ENCODE results near the gene GREB1L. TPM values are rescaled to one million over a fixed set of nuclear protein-coding genes. Genes with fewer than 3 reads are reported as not detected.

GREB1L gene
- total and polyA plus RNA-seq, 2 donors: 0.09 to 0.50 TPM

- H3K27me3 ChIP-seq (ENCODE audit: control insufficient read depth in 2 of 2, insufficient read depth in 1 of 2, low read length in 1 of 2): no peaks in the 10 kb centered on the region
- no peaks in the 10 kb centered on the region for H3K9me3 ChIP-seq (ENCODE audit: control insufficient read depth in 2 of 2, insufficient read depth in 1 of 2, low read length in 1 of 2)
- peaks cover 0 to 2% of the 10 kb centered on the region in 2 donors for H3K36me3 ChIP-seq (ENCODE audit: control insufficient read depth in 2 of 2, insufficient read depth in 2 of 2, low read length in 1 of 2)
- H3K27ac ChIP-seq (ENCODE audit: low read depth in 1 of 2, low read length in 1 of 2): no peak overlapping the region
- no peak for DNase-seq (ENCODE audit: low read depth in 6 of 9, low spot score in 9 of 9)
- H3K4me3 ChIP-seq (ENCODE audit: low read length in 2 of 2): no peak overlapping the region
- no peaks in the 10 kb centered on the region for H3K4me1 ChIP-seq (ENCODE audit: control insufficient read depth in 2 of 2, insufficient read depth in 2 of 2, low read length in 2 of 2)
- WGBS: 98% methylated on average over 13 of the region's 13 CpGs
Measured at GRCh38 chr18:21507913-21508701, 266.1 kb downstream of the GREB1L start.

- no peaks in the 10 kb centered on the region for H3K4me1 ChIP-seq (ENCODE audit: control insufficient read depth in 2 of 2, insufficient read depth in 2 of 2, low read length in 2 of 2)
- H3K27ac ChIP-seq (ENCODE audit: low read depth in 1 of 2, low read length in 1 of 2): no peak overlapping the region
- no peaks in the 10 kb centered on the region for H3K27me3 ChIP-seq (ENCODE audit: control insufficient read depth in 2 of 2, insufficient read depth in 1 of 2, low read length in 1 of 2)
- H3K36me3 ChIP-seq (ENCODE audit: control insufficient read depth in 2 of 2, insufficient read depth in 2 of 2, low read length in 1 of 2): peaks cover 0 to 5% of the 10 kb centered on the region in 2 donors
- no peak overlapping the region for H3K4me3 ChIP-seq (ENCODE audit: low read length in 2 of 2)
- 91% methylated on average over 5 of the region's 5 CpGs for WGBS
- no peaks in the 10 kb centered on the region for H3K9me3 ChIP-seq (ENCODE audit: control insufficient read depth in 2 of 2, insufficient read depth in 1 of 2, low read length in 1 of 2)
- DNase-seq (ENCODE audit: low read depth in 6 of 9, low spot score in 9 of 9): no peak
Measured at GRCh38 chr18:21509062-21509461, 267.0 kb downstream of the GREB1L start.

GRCh38 chr18:21513292-21513691 lies 271.3 kb downstream of the GREB1L start:
- Histone ChIP-seq H3K9me3 (ENCODE audit: control insufficient read depth in 2 of 2, insufficient read depth in 1 of 2, low read length in 1 of 2) (no peaks in the 10 kb centered on the region), H3K36me3 (ENCODE audit: control insufficient read depth in 2 of 2, insufficient read depth in 2 of 2, low read length in 1 of 2) (peaks cover 0 to 5% of the 10 kb centered on the region in 2 donors), H3K27me3 (ENCODE audit: control insufficient read depth in 2 of 2, insufficient read depth in 1 of 2, low read length in 1 of 2) (no peaks in the 10 kb centered on the region), H3K4me3 (ENCODE audit: low read length in 2 of 2) (no peak overlapping the region), H3K4me1 (ENCODE audit: control insufficient read depth in 2 of 2, insufficient read depth in 2 of 2, low read length in 2 of 2) (no peaks in the 10 kb centered on the region), H3K27ac (ENCODE audit: low read depth in 1 of 2, low read length in 1 of 2) (no peak overlapping the region)
- 97% methylated on average over 2 of the region's 2 CpGs for WGBS
- no peak for DNase-seq (ENCODE audit: low read depth in 6 of 9, low spot score in 9 of 9)

- no peak for DNase-seq (ENCODE audit: low read depth in 6 of 9, low spot score in 9 of 9)
- Histone ChIP-seq H3K4me3 (ENCODE audit: low read length in 2 of 2) (no peak overlapping the region), H3K4me1 (ENCODE audit: control insufficient read depth in 2 of 2, insufficient read depth in 2 of 2, low read length in 2 of 2) (no peaks in the 10 kb centered on the region), H3K27me3 (ENCODE audit: control insufficient read depth in 2 of 2, insufficient read depth in 1 of 2, low read length in 1 of 2) (no peaks in the 10 kb centered on the region), H3K36me3 (ENCODE audit: control insufficient read depth in 2 of 2, insufficient read depth in 2 of 2, low read length in 1 of 2) (peaks cover 0 to 5% of the 10 kb centered on the region in 2 donors), H3K9me3 (ENCODE audit: control insufficient read depth in 2 of 2, insufficient read depth in 1 of 2, low read length in 1 of 2) (no peaks in the 10 kb centered on the region), H3K27ac (ENCODE audit: low read depth in 1 of 2, low read length in 1 of 2) (no peak overlapping the region)
- 98% methylated on average over 5 of the region's 5 CpGs for WGBS
Measured at GRCh38 chr18:21513741-21514140, 271.7 kb downstream of the GREB1L start.

- WGBS: 94% methylated on average over 6 of the region's 6 CpGs
- no peak for DNase-seq (ENCODE audit: low read depth in 6 of 9, low spot score in 9 of 9)
- H3K27ac ChIP-seq (ENCODE audit: low read depth in 1 of 2, low read length in 1 of 2): no peak overlapping the region
- H3K9me3 ChIP-seq (ENCODE audit: control insufficient read depth in 2 of 2, insufficient read depth in 1 of 2, low read length in 1 of 2): no peaks in the 10 kb centered on the region
- H3K4me1 ChIP-seq (ENCODE audit: control insufficient read depth in 2 of 2, insufficient read depth in 2 of 2, low read length in 2 of 2): no peaks in the 10 kb centered on the region
- H3K4me3 ChIP-seq (ENCODE audit: low read length in 2 of 2): no peak overlapping the region
- H3K27me3 ChIP-seq (ENCODE audit: control insufficient read depth in 2 of 2, insufficient read depth in 1 of 2, low read length in 1 of 2): no peaks in the 10 kb centered on the region
- H3K36me3 ChIP-seq (ENCODE audit: control insufficient read depth in 2 of 2, insufficient read depth in 2 of 2, low read length in 1 of 2): peaks cover 9 to 10% of the 10 kb centered on the region in 2 donors
Measured at GRCh38 chr18:21522530-21522929, 280.5 kb downstream of the GREB1L start.

GRCh38 chr18:21525916-21526315 lies 283.9 kb downstream of the GREB1L start:
- H3K27ac ChIP-seq (ENCODE audit: low read depth in 1 of 2, low read length in 1 of 2): no peak overlapping the region
- WGBS: 96% methylated on average over 2 of the region's 2 CpGs
- no peaks in the 10 kb centered on the region for H3K4me1 ChIP-seq (ENCODE audit: control insufficient read depth in 2 of 2, insufficient read depth in 2 of 2, low read length in 2 of 2)
- DNase-seq (ENCODE audit: low read depth in 6 of 9, low spot score in 9 of 9): no peak
- H3K27me3 ChIP-seq (ENCODE audit: control insufficient read depth in 2 of 2, insufficient read depth in 1 of 2, low read length in 1 of 2): no peaks in the 10 kb centered on the region
- H3K36me3 ChIP-seq (ENCODE audit: control insufficient read depth in 2 of 2, insufficient read depth in 2 of 2, low read length in 1 of 2): peaks cover 9 to 21% of the 10 kb centered on the region in 2 donors
- H3K9me3 ChIP-seq (ENCODE audit: control insufficient read depth in 2 of 2, insufficient read depth in 1 of 2, low read length in 1 of 2): no peaks in the 10 kb centered on the region
- no peak overlapping the region for H3K4me3 ChIP-seq (ENCODE audit: low read length in 2 of 2)

GRCh38 chr18:21526463-21526862 lies 284.4 kb downstream of the GREB1L start:
- Histone ChIP-seq H3K36me3 (ENCODE audit: control insufficient read depth in 2 of 2, insufficient read depth in 2 of 2, low read length in 1 of 2) (peaks cover 14 to 25% of the 10 kb centered on the region in 2 donors), H3K27me3 (ENCODE audit: control insufficient read depth in 2 of 2, insufficient read depth in 1 of 2, low read length in 1 of 2) (no peaks in the 10 kb centered on the region), H3K4me1 (ENCODE audit: control insufficient read depth in 2 of 2, insufficient read depth in 2 of 2, low read length in 2 of 2) (no peaks in the 10 kb centered on the region), H3K27ac (ENCODE audit: low read depth in 1 of 2, low read length in 1 of 2) (no peak overlapping the region), H3K4me3 (ENCODE audit: low read length in 2 of 2) (no peak overlapping the region), H3K9me3 (ENCODE audit: control insufficient read depth in 2 of 2, insufficient read depth in 1 of 2, low read length in 1 of 2) (no peaks in the 10 kb centered on the region)
- no peak for DNase-seq (ENCODE audit: low read depth in 6 of 9, low spot score in 9 of 9)
- 95% methylated on average over 2 of the region's 2 CpGs for WGBS

GRCh38 chr18:21534327-21534726 lies 292.3 kb downstream of the GREB1L start:
- H3K4me1 ChIP-seq (ENCODE audit: control insufficient read depth in 2 of 2, insufficient read depth in 2 of 2, low read length in 2 of 2): no peaks in the 10 kb centered on the region
- DNase-seq (ENCODE audit: low read depth in 6 of 9, low spot score in 9 of 9): no peak
- WGBS: 100% methylated on average over 1 of the region's 1 CpG
- peaks cover 19 to 27% of the 10 kb centered on the region in 2 donors for H3K36me3 ChIP-seq (ENCODE audit: control insufficient read depth in 2 of 2, insufficient read depth in 2 of 2, low read length in 1 of 2)
- no peaks in the 10 kb centered on the region for H3K9me3 ChIP-seq (ENCODE audit: control insufficient read depth in 2 of 2, insufficient read depth in 1 of 2, low read length in 1 of 2)
- H3K27me3 ChIP-seq (ENCODE audit: control insufficient read depth in 2 of 2, insufficient read depth in 1 of 2, low read length in 1 of 2): no peaks in the 10 kb centered on the region
- no peak overlapping the region for H3K4me3 ChIP-seq (ENCODE audit: low read length in 2 of 2)
- no peak overlapping the region for H3K27ac ChIP-seq (ENCODE audit: low read depth in 1 of 2, low read length in 1 of 2)

GRCh38 chr18:21538230-21538629 lies 296.2 kb downstream of the GREB1L start:
- H3K36me3 ChIP-seq (ENCODE audit: control insufficient read depth in 2 of 2, insufficient read depth in 2 of 2, low read length in 1 of 2): peaks cover 8 to 13% of the 10 kb centered on the region in 2 donors
- 98% methylated on average over 3 of the region's 3 CpGs for WGBS

More at GRCh38 chr18:21538230-21538629, 296.2 kb downstream of the GREB1L start:
- no peak overlapping the region for H3K4me3 ChIP-seq (ENCODE audit: low read length in 2 of 2)
- no peak overlapping the region for H3K27ac ChIP-seq (ENCODE audit: low read depth in 1 of 2, low read length in 1 of 2)
- no peaks in the 10 kb centered on the region for H3K9me3 ChIP-seq (ENCODE audit: control insufficient read depth in 2 of 2, insufficient read depth in 1 of 2, low read length in 1 of 2)
- H3K4me1 ChIP-seq (ENCODE audit: control insufficient read depth in 2 of 2, insufficient read depth in 2 of 2, low read length in 2 of 2): no peaks in the 10 kb centered on the region
- no peaks in the 10 kb centered on the region for H3K27me3 ChIP-seq (ENCODE audit: control insufficient read depth in 2 of 2, insufficient read depth in 1 of 2, low read length in 1 of 2)
- DNase-seq (ENCODE audit: low read depth in 6 of 9, low spot score in 9 of 9): no peak

Measured in thymus (tissue), 11 donors.